ENCODE results near the gene AGFG1.

Gene AGFG1

GRCh38 chr2:227488045-227488444 is 16.1 kb downstream of the AGFG1 start:
- no peak for DNase-seq (ENCODE audit: low read depth, low spot score)
- H3K4me3 ChIP-seq (ENCODE audit: low read depth, low read length): no peak overlapping the region
- TF ChIP-seq, protein P1, sequence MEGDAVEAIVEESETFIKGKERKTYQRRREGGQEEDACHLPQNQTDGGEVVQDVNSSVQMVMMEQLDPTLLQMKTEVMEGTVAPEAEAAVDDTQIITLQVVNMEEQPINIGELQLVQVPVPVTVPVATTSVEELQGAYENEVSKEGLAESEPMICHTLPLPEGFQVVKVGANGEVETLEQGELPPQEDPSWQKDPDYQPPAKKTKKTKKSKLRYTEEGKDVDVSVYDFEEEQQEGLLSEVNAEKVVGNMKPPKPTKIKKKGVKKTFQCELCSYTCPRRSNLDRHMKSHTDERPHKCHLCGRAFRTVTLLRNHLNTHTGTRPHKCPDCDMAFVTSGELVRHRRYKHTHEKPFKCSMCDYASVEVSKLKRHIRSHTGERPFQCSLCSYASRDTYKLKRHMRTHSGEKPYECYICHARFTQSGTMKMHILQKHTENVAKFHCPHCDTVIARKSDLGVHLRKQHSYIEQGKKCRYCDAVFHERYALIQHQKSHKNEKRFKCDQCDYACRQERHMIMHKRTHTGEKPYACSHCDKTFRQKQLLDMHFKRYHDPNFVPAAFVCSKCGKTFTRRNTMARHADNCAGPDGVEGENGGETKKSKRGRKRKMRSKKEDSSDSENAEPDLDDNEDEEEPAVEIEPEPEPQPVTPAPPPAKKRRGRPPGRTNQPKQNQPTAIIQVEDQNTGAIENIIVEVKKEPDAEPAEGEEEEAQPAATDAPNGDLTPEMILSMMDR (IDR thresholded peaks at IDR 0.05; ENCODE audit: low read depth, low read length): no peak
- in situ Hi-C loops (cut with HindIII; ENCODE audit: low sequenced_read_pairs): no loop called here

DNA sequence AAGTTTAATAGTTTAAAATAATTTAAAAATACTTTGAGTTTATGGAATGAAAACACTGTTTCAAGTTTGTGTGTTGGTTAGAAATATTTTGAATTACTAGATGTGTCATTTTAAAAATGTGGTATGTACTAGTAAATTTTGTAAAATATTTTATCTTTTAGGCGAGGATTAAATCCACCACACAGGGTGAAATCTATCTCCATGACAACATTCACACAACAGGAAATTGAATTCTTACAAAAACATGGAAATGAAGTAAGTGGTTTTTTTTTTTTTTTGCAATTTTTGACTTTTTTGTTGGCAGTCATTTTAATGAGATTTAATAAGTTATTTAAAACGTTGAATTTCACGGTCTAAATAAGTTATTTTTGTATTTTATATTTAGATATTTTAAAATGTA is 19.4 kb downstream of the AGFG1 start:
- no peak for DNase-seq (ENCODE audit: low read depth, low spot score)
- no peak overlapping the region for H3K4me3 ChIP-seq (ENCODE audit: low read depth, low read length)
- TF ChIP-seq, protein P1 (IDR thresholded peaks at IDR 0.05; ENCODE audit: low read depth, low read length): no peak
- in situ Hi-C loops (cut with HindIII; ENCODE audit: low sequenced_read_pairs): no loop called here

DNA sequence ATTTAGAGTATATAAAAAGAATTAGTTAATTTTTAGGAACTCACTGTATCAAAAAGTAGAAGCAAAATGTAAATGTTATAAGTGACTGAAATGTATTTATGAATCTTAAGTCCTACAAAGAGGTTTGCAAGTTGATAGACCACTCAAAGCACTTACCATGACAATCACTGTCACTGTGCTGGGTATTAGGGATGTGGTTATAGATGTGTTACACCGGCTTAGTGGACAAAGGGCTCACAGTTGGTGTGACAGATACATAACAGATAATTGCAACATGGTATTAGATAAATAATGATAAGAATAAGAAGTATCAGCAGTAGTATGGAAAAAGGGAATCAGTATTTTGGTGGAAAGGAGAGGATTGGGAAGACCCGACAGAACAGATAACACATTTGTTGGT is 21.6 kb downstream of the AGFG1 start:
- TF ChIP-seq, protein P1 (IDR thresholded peaks at IDR 0.05; ENCODE audit: low read depth, low read length): no peak
- H3K4me3 ChIP-seq (ENCODE audit: low read depth, low read length): no peak overlapping the region
- DNase-seq (ENCODE audit: low read depth, low spot score): no peak
- in situ Hi-C loops (cut with HindIII; ENCODE audit: low sequenced_read_pairs): no loop called here

GRCh38 chr2:227497158-227497557 is 25.2 kb downstream of the AGFG1 start:
- in situ Hi-C loops (cut with HindIII; ENCODE audit: low sequenced_read_pairs): no loop called here
- no peak for DNase-seq (ENCODE audit: low read depth, low spot score)
- H3K4me3 ChIP-seq (ENCODE audit: low read depth, low read length): no peak overlapping the region
- TF ChIP-seq, protein P1 (IDR thresholded peaks at IDR 0.05; ENCODE audit: low read depth, low read length): no peak

DNA sequence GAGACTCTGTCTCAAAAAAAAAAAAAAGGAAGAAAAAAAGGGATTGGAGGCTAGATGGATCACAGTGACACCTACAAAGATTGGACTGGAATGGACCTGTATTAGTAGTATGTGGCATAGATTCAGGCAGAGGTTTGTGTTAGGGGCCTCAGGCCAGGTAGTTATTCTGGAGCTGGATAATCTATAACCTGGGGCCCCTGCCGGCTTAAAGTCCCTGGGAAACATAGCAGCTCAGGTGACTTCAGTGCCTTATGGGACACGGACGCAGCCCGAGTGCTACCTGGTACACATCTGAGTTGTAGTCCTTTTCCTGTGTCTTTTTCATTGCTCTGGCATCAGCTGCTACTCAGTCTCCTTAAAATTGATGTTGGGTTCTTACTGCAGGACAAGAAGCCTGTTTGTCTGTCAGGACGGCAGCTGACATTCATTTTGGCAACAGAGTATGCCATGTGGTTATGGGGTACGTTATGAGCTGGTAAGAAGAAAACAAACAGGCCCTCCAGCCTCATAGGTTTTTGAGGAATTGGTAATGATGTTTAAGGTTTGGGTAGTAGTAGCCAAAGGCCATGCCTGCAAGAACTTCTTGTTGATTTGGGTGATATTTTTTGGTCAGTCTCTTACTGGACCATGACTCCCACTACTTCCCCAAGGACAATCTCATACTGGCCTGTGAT is 27.8 kb downstream of the AGFG1 start:
- in situ Hi-C loops (cut with HindIII; ENCODE audit: low sequenced_read_pairs): no loop called here
- H3K4me3 ChIP-seq (ENCODE audit: low read depth, low read length): no peak overlapping the region

DNA sequence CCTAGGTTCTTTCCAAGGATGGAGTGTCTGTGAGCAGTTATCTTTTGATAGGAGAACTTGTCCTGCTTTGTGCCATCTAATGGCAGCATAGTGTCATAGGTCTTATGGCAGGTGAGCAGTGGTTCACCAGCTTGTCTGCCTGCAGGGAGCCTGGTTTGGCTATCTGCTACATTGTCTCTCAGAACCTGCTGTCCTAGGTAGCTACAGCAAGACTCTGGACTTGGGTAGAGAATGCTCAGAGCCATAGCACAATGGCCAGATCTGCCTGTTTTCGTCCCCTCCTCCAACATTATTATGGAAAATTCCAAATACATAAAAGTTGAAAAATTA is 28.3 kb downstream of the AGFG1 start:
- no peak overlapping the region for H3K4me3 ChIP-seq (ENCODE audit: low read depth, low read length)
- DNase-seq (ENCODE audit: low read depth, low spot score): no peak
- in situ Hi-C loops (cut with HindIII; ENCODE audit: low sequenced_read_pairs): no loop called here
- TF ChIP-seq, protein P1 (IDR thresholded peaks at IDR 0.05; ENCODE audit: low read depth, low read length): no peak

More for the DNA sequence above, 27.8 kb downstream of the AGFG1 start:
- DNase-seq (ENCODE audit: low read depth, low spot score): no peak
- TF ChIP-seq, protein P1 (IDR thresholded peaks at IDR 0.05; ENCODE audit: low read depth, low read length): no peak

Measured in astrocyte of the spinal cord (primary cell).